IMR-90 (cell line): ENCODE measurements around the gene ANTXR2. TPM values are rescaled to one million over a fixed set of nuclear protein-coding genes. Genes with fewer than 3 reads are reported as not detected.

ENCODE experiments used
- ATAC-seq: fragments of 200-7000 bp; cut with Tn5 transposase; 2 replicates; pipeline ENCODE4 v1.9.1; 2020; ENCODE audit warnings: low read depth, mild to moderate bottlenecking, moderate library complexity
- BruUV-seq: library from RNA; stranded (reverse); fragments of 400-500 nt; replicated peaks from 2 replicates; lab custom pipeline; 2021; lab: Mats Ljungman, UMichigan
- CTCF ChIA-PET: fragments of 300-600 bp; formaldehyde crosslinking; extraction: SDS; loops from one replicate; lab custom pipeline; 2021; ENCODE audit warnings: antibody characterized with exemption; lab: Yijun Ruan, JAX
- POLR2A ChIA-PET: fragments of 300-600 bp; sonication (Branson Sonifier 250); formaldehyde crosslinking; loops from one replicate; lab custom pipeline; 2022; ENCODE audit warnings: antibody characterized with exemption; ENCODE audit not compliant: unreplicated experiment; lab: Charles Lee
- DNase-seq: peaks from one replicate; pipeline ENCODE4 v3.0.0; 2013
- H2AFZ ChIP-seq: replicated peaks from 2 replicates; pipeline ENCODE3; 2013; ENCODE audit warnings: low read length, mild to moderate bottlenecking; ENCODE audit not compliant: poor library complexity
- H2AK5ac ChIP-seq: 2 replicates; pipeline ENCODE4 v1.6.1; 2013; ENCODE audit warnings: low read depth, low read length, inconsistent platforms
- H2AK9ac ChIP-seq: replicated peaks from 2 replicates; pipeline ENCODE3; 2013; ENCODE audit warnings: mild to moderate bottlenecking, low read depth, low read length, moderate library complexity; ENCODE audit not compliant: poor library complexity
- H2BK120ac ChIP-seq: 2 replicates; pipeline ENCODE4 v1.6.1; 2013; ENCODE audit warnings: low read depth, low read length, inconsistent platforms
- H2BK15ac ChIP-seq: 3 replicates; pipeline ENCODE4 v1.6.1; 2013; ENCODE audit warnings: low read depth, low read length, inconsistent platforms
- H2BK20ac ChIP-seq: 2 replicates; pipeline ENCODE4 v1.6.1; 2013; ENCODE audit warnings: low read depth, mild to moderate bottlenecking, inconsistent platforms, low read length, moderate library complexity
- H2BK5ac ChIP-seq: 2 replicates; pipeline ENCODE4 v1.6.1; 2013; ENCODE audit warnings: mild to moderate bottlenecking, low read depth, low read length, inconsistent platforms; ENCODE audit not compliant: poor library complexity, severe bottlenecking
- H3K14ac ChIP-seq: replicated peaks from 2 replicates; pipeline ENCODE4 v1.6.1; 2013; ENCODE audit warnings: low read depth, low read length, inconsistent platforms
- H3K18ac ChIP-seq: 2 replicates; pipeline ENCODE4 v1.6.1; 2013; ENCODE audit warnings: low read depth, low read length, control low read depth
- H3K23ac ChIP-seq: 2 replicates; pipeline ENCODE4 v1.6.1; 2013; ENCODE audit warnings: low read depth, low read length, inconsistent platforms
- H3K27ac ChIP-seq: 2 replicates; pipeline ENCODE4 v1.5.1; 2013; ENCODE audit warnings: mild to moderate bottlenecking, control low read depth, low read length; ENCODE audit not compliant: insufficient read depth
- H3K27me3 ChIP-seq: 2 replicates; pipeline ENCODE4 v1.6.1; 2013; ENCODE audit warnings: low read length; ENCODE audit not compliant: control insufficient read depth, insufficient read depth
- H3K36me3 ChIP-seq: 2 replicates; pipeline ENCODE4 v1.6.1; 2013; ENCODE audit warnings: low read length, mixed read lengths; ENCODE audit not compliant: control insufficient read depth, insufficient read depth
- H3K4ac ChIP-seq: 2 replicates; pipeline ENCODE4 v1.6.1; 2013; ENCODE audit warnings: low read depth, low read length, inconsistent platforms
- H3K4me1 ChIP-seq: 2 replicates; pipeline ENCODE4 v1.6.1; 2013; ENCODE audit warnings: low read length, mixed read lengths; ENCODE audit not compliant: control insufficient read depth, insufficient read depth
- H3K4me2 ChIP-seq: 2 replicates; pipeline ENCODE4 v1.6.1; 2013; ENCODE audit warnings: low read depth, mild to moderate bottlenecking, control low read depth, low read length, moderate library complexity
- H3K4me3 ChIP-seq: 2 replicates; pipeline ENCODE4 v1.5.1; 2013; ENCODE audit warnings: low read depth, mild to moderate bottlenecking, control low read depth, low read length, moderate library complexity; ENCODE audit not compliant: insufficient read depth
- H3K56ac ChIP-seq: 2 replicates; pipeline ENCODE4 v1.6.1; 2013; ENCODE audit warnings: low read length, inconsistent platforms; ENCODE audit not compliant: insufficient read depth; ENCODE audit errors: extremely low read depth
- H3K79me1 ChIP-seq, 2 experiments: 2 replicates each; pipeline ENCODE4 v1.6.1; 2013; ENCODE audit warnings: low read length in 2 of 2, inconsistent platforms in 1 of 2, low read depth in 1 of 2
- H3K9ac ChIP-seq: 2 replicates; pipeline ENCODE4 v1.6.1; 2013; ENCODE audit warnings: low read depth, low read length, control low read depth
- H3K9me1 ChIP-seq: 2 replicates; pipeline ENCODE4 v1.6.1; 2013; ENCODE audit warnings: low read length, inconsistent platforms; ENCODE audit not compliant: insufficient read depth
- H3K9me3 ChIP-seq: 2 replicates; pipeline ENCODE4 v1.6.1; 2013; ENCODE audit warnings: low read length; ENCODE audit not compliant: control insufficient read depth, insufficient read depth
- H4K20me1 ChIP-seq: 2 replicates; pipeline ENCODE4 v1.6.1; 2013; ENCODE audit warnings: low read length, inconsistent platforms; ENCODE audit not compliant: insufficient read depth
- H4K5ac ChIP-seq: 2 replicates; pipeline ENCODE4 v1.6.1; 2013; ENCODE audit warnings: mild to moderate bottlenecking, low read depth, low read length, control low read depth
- H4K8ac ChIP-seq, 2 experiments: 2 replicates each; pipeline ENCODE4 v1.6.1; 2013; ENCODE audit warnings: low read depth in 2 of 2, low read length in 2 of 2, control low read depth in 1 of 2, inconsistent platforms in 1 of 2
- H4K91ac ChIP-seq: 2 replicates; pipeline ENCODE4 v1.6.1; 2013; ENCODE audit warnings: low read depth, low read length, inconsistent platforms; ENCODE audit not compliant: insufficient read depth
- CEBPB ChIP-seq: IDR thresholded peaks from 2 replicates; pipeline ENCODE4 v1.6.1; 2012; ENCODE audit warnings: low read depth, low read length, improper control_type of control experiment
- CHD1 ChIP-seq: IDR thresholded peaks from 2 replicates; pipeline ENCODE4 v1.6.1; 2012; ENCODE audit warnings: low read depth, low read length, improper control_type of control experiment
- FOS ChIP-seq: fragments of 150-350 bp; IDR thresholded peaks from 2 replicates; pipeline ENCODE4 v1.6.1; 2016; ENCODE audit warnings: low read depth, low read length
- MXI1 ChIP-seq: IDR thresholded peaks from 2 replicates; pipeline ENCODE4 v1.6.1; 2012; ENCODE audit warnings: low read depth, mild to moderate bottlenecking, low read length, moderate library complexity, borderline replicate concordance
- NFE2L2 ChIP-seq: fragments of 150-350 bp; IDR thresholded peaks from 2 replicates; pipeline ENCODE4 v1.6.1; 2016; ENCODE audit warnings: low read depth, mild to moderate bottlenecking, low read length
- RAD21 ChIP-seq: IDR thresholded peaks from 2 replicates; pipeline ENCODE4 v1.6.1; 2012; ENCODE audit warnings: low read length, improper control_type of control experiment
- RCOR1 ChIP-seq: IDR thresholded peaks from 2 replicates; pipeline ENCODE4 v1.6.1; 2012; ENCODE audit warnings: mild to moderate bottlenecking, low read length, improper control_type of control experiment; ENCODE audit not compliant: insufficient replicate concordance
- RFX5 ChIP-seq: IDR thresholded peaks from 2 replicates; pipeline ENCODE4 v1.8.0; 2012; ENCODE audit warnings: low read depth, mild to moderate bottlenecking, low read length, moderate library complexity
- SMC3 ChIP-seq: fragments of 150-350 bp; IDR thresholded peaks from 2 replicates; pipeline ENCODE4 v1.6.1; 2016; ENCODE audit warnings: low read depth, mild to moderate bottlenecking, antibody characterized with exemption, low read length, moderate library complexity
- WGBS, 2 experiments: methylation state at CpG; one replicate each; pipeline versions ENCODE4 v1.1.5 to v1.1.7; 2013; ENCODE audit warnings: missing lambda C conversion rate in 2 of 2; ENCODE audit not compliant: insufficient read length in 1 of 2; ENCODE audit errors: extremely low coverage in 2 of 2; 5-methylcytosine and 5-hydroxymethylcytosine counted together
- dilution Hi-C: fragments of 300-500 bp; cut with HindIII; formaldehyde crosslinking; loops from one replicate; pipeline ENCODE4 v1.14.3; 2018; ENCODE audit warnings: low sequenced_read_pairs; ENCODE audit not compliant: unreplicated experiment
- in situ Hi-C: fragments of 300-500 bp; cut with MboI; formaldehyde crosslinking; loops from 3 replicates; pipeline ENCODE4 v1.14.3; 2019; ENCODE audit warnings: low sequenced_read_pairs, inconsistent platforms, mixed read lengths
- intact Hi-C: fragments of 100-400 bp; cut with micrococcal nuclease; formaldehyde crosslinking; loops from 2 replicates; pipeline ENCODE4 v1.10.0; 2022
- polyA plus RNA-seq, 3 experiments: library from polyadenylated mRNA; depleted of rRNA; stranded (reverse); fragments of >200 nt; gene quantifications; 2 replicates each; pipeline ENCODE4 v1.2.3, GENCODE V29; 2012; ENCODE audit warnings: low replicate concordance in 1 of 3
- total RNA-seq: library from RNA; depleted of rRNA; stranded (reverse); fragments of >200 nt; gene quantifications from 2 replicates; pipeline ENCODE4 v1.2.3, GENCODE V29; 2012
- TF ChIP-seq, protein P1 (sequence below): fragments of 150-350 bp; IDR thresholded peaks from 2 replicates; pipeline ENCODE4 v1.6.1; 2016; ENCODE audit warnings: low read depth, mild to moderate bottlenecking, low read length, moderate library complexity, borderline replicate concordance

Gene ANTXR2
- total and polyA plus RNA-seq, 2 of the 4 experiments (the other 2 are of a cell fraction): 46.8 to 88.5 TPM

DNA sequence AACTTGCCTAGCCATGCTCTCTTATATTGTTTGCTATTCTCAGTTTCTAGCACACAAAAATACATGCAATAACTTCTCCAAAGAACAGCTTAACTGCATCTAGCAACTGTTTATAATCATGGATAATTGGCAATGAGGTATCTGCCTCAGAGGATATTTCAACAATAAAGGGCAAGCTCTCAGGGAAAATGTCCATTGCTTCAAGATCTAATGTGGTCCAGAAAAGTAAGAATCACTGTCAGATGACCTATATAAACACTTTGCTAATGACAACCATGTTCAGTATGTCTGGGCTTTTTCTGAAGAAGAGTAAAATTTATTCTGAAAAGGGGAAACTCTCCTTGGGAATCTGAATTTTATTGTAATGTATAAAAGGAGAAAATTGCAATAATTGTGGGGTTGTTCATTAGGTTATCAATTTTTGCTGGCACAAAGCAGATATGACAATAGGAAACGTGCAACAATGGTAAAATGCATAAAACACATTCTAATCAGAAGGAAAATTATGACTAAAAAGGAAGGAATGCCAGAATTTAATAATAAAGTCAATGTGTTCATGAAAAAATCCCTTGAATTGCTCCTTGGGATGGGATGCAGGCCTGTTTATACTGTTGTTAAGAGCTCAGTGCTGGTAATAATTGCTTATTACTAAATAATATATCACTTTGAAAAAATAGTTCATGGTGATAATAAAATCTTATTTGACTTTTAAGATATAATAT is 90.3 kb downstream of the ANTXR2 start:
- in situ Hi-C loops: no loop called here
- intact Hi-C loops: no loop called here
- Histone ChIP-seq H3K18ac (no peak overlapping the region), H3K4ac (no peak overlapping the region), H3K27me3 (no peaks in the 10 kb centered on the region), H3K56ac (no peak overlapping the region), H2BK120ac (no peak overlapping the region), H3K9me3 (no peaks in the 10 kb centered on the region), H3K23ac (no peak overlapping the region), H3K14ac (no peak overlapping the region), H3K79me1 (peaks cover 19 to 20% of the 10 kb centered on the region in 2 experiments), H3K27ac (no peak overlapping the region), H3K9ac (no peak overlapping the region), H3K4me2 (no peak overlapping the region), H4K20me1 (peaks cover 7% of the 10 kb centered on the region; the same call in 1 of the 2 replicates), H2BK20ac (no peak overlapping the region), H4K5ac (no peak overlapping the region), H4K8ac (no peak overlapping the region), H2BK5ac (no peak overlapping the region), H2AK5ac (no peak overlapping the region), H3K9me1 (no peaks in the 10 kb centered on the region), H3K4me3 (no peak overlapping the region), H2AK9ac (no peak overlapping the region), H3K4me1 (no peaks in the 10 kb centered on the region), H4K91ac (no peak overlapping the region), H2BK15ac (no peak overlapping the region), H3K36me3 (peaks cover 6% of the 10 kb centered on the region), H2AFZ (no peak overlapping the region)
- peak; percentile 17 for DNase-seq
- no peak for TF ChIP-seq CHD1
- no peak for TF ChIP-seq NFE2L2
- TF ChIP-seq RFX5: no peak
- TF ChIP-seq RCOR1: no peak
- no peak for TF ChIP-seq RAD21
- TF ChIP-seq MXI1: no peak
- TF ChIP-seq SMC3: no peak
- no peak for TF ChIP-seq FOS
- TF ChIP-seq CEBPB: no peak
- TF ChIP-seq, protein P1, sequence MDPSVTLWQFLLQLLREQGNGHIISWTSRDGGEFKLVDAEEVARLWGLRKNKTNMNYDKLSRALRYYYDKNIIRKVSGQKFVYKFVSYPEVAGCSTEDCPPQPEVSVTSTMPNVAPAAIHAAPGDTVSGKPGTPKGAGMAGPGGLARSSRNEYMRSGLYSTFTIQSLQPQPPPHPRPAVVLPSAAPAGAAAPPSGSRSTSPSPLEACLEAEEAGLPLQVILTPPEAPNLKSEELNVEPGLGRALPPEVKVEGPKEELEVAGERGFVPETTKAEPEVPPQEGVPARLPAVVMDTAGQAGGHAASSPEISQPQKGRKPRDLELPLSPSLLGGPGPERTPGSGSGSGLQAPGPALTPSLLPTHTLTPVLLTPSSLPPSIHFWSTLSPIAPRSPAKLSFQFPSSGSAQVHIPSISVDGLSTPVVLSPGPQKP: no peak
- CTCF ChIA-PET: no interaction called here
- POLR2A ChIA-PET: no interaction called here
- dilution Hi-C loops: no loop called here
- BruUV-seq: no TSS peak
- no peak for ATAC-seq
- no CpG with 5 or more reads among the region's 1 CpG for WGBS, 2 experiments
